ENCODE results near the gene TAP1. TPM values are rescaled to one million over a fixed set of nuclear protein-coding genes. Genes with fewer than 3 reads are reported as not detected.
"Not testable (repeated sequence)": the region's sequence is repeated elsewhere in the genome, so short reads cannot be mapped to it uniquely, and the experiment has no call there.

Gene TAP1
- total RNA-seq, 2 donors from 2014 or later: 328 to 373 TPM

GRCh38 chr6:32879691-32880090 lies 26.2 kb upstream of the TAP1 start:
- H3K9me3 Mint-ChIP-seq: no peaks in the 10 kb centered on the region
- H3K4me1 Mint-ChIP-seq (ENCODE audit: low read depth): peaks cover 13% of the 10 kb centered on the region
- DNase-seq (no peak), ATAC-seq (replicated peaks in 1 of 2) (no peak)
- H3K4me3 Mint-ChIP-seq: no peak overlapping the region
- no peaks in the 10 kb centered on the region for H3K27me3 Mint-ChIP-seq (ENCODE audit: low read depth)
- no peaks in the 10 kb centered on the region for H3K36me3 Mint-ChIP-seq (ENCODE audit: insufficient read depth in 2 of 2)
- H3K27ac Mint-ChIP-seq: no peak overlapping the region

- Mint-ChIP-seq H3K36me3 (ENCODE audit: insufficient read depth in 2 of 2) (peaks cover 0 to under 1% of the 10 kb centered on the region in 2 donors), H3K4me3 (no peak overlapping the region), H3K4me1 (ENCODE audit: low read depth) (peaks cover 5% of the 10 kb centered on the region), H3K9me3 (no peaks in the 10 kb centered on the region), H3K27ac (no peak overlapping the region), H3K27me3 (ENCODE audit: low read depth) (no peaks in the 10 kb centered on the region)
- DNase-seq (no peak), ATAC-seq (replicated peaks in 1 of 2) (no peak)
Observed at GRCh38 chr6:32876603-32877002, 23.1 kb upstream of the TAP1 start.

GRCh38 chr6:32873947-32874346 lies 20.4 kb upstream of the TAP1 start:
- not testable (repeated sequence) for ATAC-seq (replicated peaks in 1 of 2); H3K4me3 Mint-ChIP-seq; H3K9me3 Mint-ChIP-seq; H3K27ac Mint-ChIP-seq; H3K36me3 Mint-ChIP-seq (ENCODE audit: insufficient read depth in 2 of 2); H3K4me1 Mint-ChIP-seq (ENCODE audit: low read depth); DNase-seq; H3K27me3 Mint-ChIP-seq (ENCODE audit: low read depth)

GRCh38 chr6:32868257-32868788 lies 14.8 kb upstream of the TAP1 start:
- H3K4me3 Mint-ChIP-seq: no peak overlapping the region
- no peaks in the 10 kb centered on the region for H3K9me3 Mint-ChIP-seq
- no peaks in the 10 kb centered on the region for H3K27me3 Mint-ChIP-seq (ENCODE audit: low read depth)
- peaks cover 0 to 1% of the 10 kb centered on the region in 2 donors for H3K36me3 Mint-ChIP-seq (ENCODE audit: insufficient read depth in 2 of 2)
- peak; percentile 82 to 86 for DNase-seq
- peaks cover 37% of the 10 kb centered on the region for H3K4me1 Mint-ChIP-seq (ENCODE audit: low read depth)
- H3K27ac Mint-ChIP-seq: no peak overlapping the region
- peak; percentile 77 to 80 for ATAC-seq (replicated peaks in 1 of 2)

- DNase-seq: no peak
- peak overlapping the region in 1 of 2 donors; percentile 68 for H3K4me3 Mint-ChIP-seq
- peaks cover 0 to 1% of the 10 kb centered on the region in 2 donors for H3K36me3 Mint-ChIP-seq (ENCODE audit: insufficient read depth in 2 of 2)
- peaks cover 37% of the 10 kb centered on the region for H3K4me1 Mint-ChIP-seq (ENCODE audit: low read depth)
- no peaks in the 10 kb centered on the region for H3K27me3 Mint-ChIP-seq (ENCODE audit: low read depth)
- H3K9me3 Mint-ChIP-seq: no peaks in the 10 kb centered on the region
- ATAC-seq (replicated peaks in 1 of 2): peak; percentile 31 to 49
- H3K27ac Mint-ChIP-seq: peak overlapping the region; percentile 84
Observed at GRCh38 chr6:32867554-32868256, 14.2 kb upstream of the TAP1 start.

- Mint-ChIP-seq H3K27ac (peak overlapping the region; percentile 84), H3K4me1 (ENCODE audit: low read depth) (peaks cover 37% of the 10 kb centered on the region), H3K9me3 (no peaks in the 10 kb centered on the region), H3K36me3 (ENCODE audit: insufficient read depth in 2 of 2) (peaks cover 0 to 1% of the 10 kb centered on the region in 2 donors), H3K4me3 (peak overlapping the region; percentile 53 to 68), H3K27me3 (ENCODE audit: low read depth) (no peaks in the 10 kb centered on the region)
- ATAC-seq (replicated peaks in 1 of 2) (peak; percentile 57 to 61), DNase-seq (no peak)
Observed at GRCh38 chr6:32867022-32867477, 13.5 kb upstream of the TAP1 start.

GRCh38 chr6:32865724-32866443 lies 12.4 kb upstream of the TAP1 start:
- ATAC-seq (replicated peaks in 1 of 2): peak in 1 of 2 donors; percentile 30
- Mint-ChIP-seq H3K9me3 (no peaks in the 10 kb centered on the region), H3K4me1 (ENCODE audit: low read depth) (peaks cover 43% of the 10 kb centered on the region), H3K27ac (peak overlapping the region; percentile 84), H3K4me3 (no peak overlapping the region), H3K27me3 (ENCODE audit: low read depth) (no peaks in the 10 kb centered on the region), H3K36me3 (ENCODE audit: insufficient read depth in 2 of 2) (peaks cover 0 to 4% of the 10 kb centered on the region in 2 donors)
- no peak for DNase-seq

- H3K36me3 Mint-ChIP-seq (ENCODE audit: insufficient read depth in 2 of 2): peaks cover 3 to 23% of the 10 kb centered on the region in 2 donors
- no peak for ATAC-seq (replicated peaks in 1 of 2)
- H3K4me1 Mint-ChIP-seq (ENCODE audit: low read depth): peaks cover 64% of the 10 kb centered on the region
Observed at GRCh38 chr6:32862725-32863124, 9.2 kb upstream of the TAP1 start.

GRCh38 chr6:32860674-32861073 lies 7.2 kb upstream of the TAP1 start:
- Mint-ChIP-seq H3K36me3 (ENCODE audit: insufficient read depth in 2 of 2) (peaks cover 13 to 41% of the 10 kb centered on the region in 2 donors), H3K27me3 (ENCODE audit: low read depth) (no peaks in the 10 kb centered on the region), H3K27ac (peak overlapping the region; percentile 18), H3K4me1 (ENCODE audit: low read depth) (peaks cover 64% of the 10 kb centered on the region), H3K9me3 (no peaks in the 10 kb centered on the region), H3K4me3 (no peak overlapping the region)
- DNase-seq (no peak), ATAC-seq (replicated peaks in 1 of 2) (no peak)

More at GRCh38 chr6:32862725-32863124, 9.2 kb upstream of the TAP1 start:
- Mint-ChIP-seq H3K4me3 (no peak overlapping the region), H3K9me3 (no peaks in the 10 kb centered on the region), H3K27ac (no peak overlapping the region), H3K27me3 (ENCODE audit: low read depth) (no peaks in the 10 kb centered on the region)
- no peak for DNase-seq

- ATAC-seq (replicated peaks in 1 of 2): no peak
Observed at GRCh38 chr6:32858194-32858593, 4.7 kb upstream of the TAP1 start.

GRCh38 chr6:32857156-32857891 lies 3.8 kb upstream of the TAP1 start:
- peaks cover 66% of the 10 kb centered on the region for H3K4me1 Mint-ChIP-seq (ENCODE audit: low read depth)
- peak overlapping the region; percentile 72 for H3K27ac Mint-ChIP-seq
- H3K36me3 Mint-ChIP-seq (ENCODE audit: insufficient read depth in 2 of 2): peaks cover 31 to 63% of the 10 kb centered on the region in 2 donors
- H3K9me3 Mint-ChIP-seq: no peaks in the 10 kb centered on the region
- ATAC-seq (replicated peaks in 1 of 2) (no peak), DNase-seq (no peak)
- peak overlapping the region; percentile 43 to 94 for H3K4me3 Mint-ChIP-seq
- no peaks in the 10 kb centered on the region for H3K27me3 Mint-ChIP-seq (ENCODE audit: low read depth)

More at GRCh38 chr6:32858194-32858593, 4.7 kb upstream of the TAP1 start:
- no peak for DNase-seq
- Mint-ChIP-seq H3K36me3 (ENCODE audit: insufficient read depth in 2 of 2) (peaks cover 25 to 56% of the 10 kb centered on the region in 2 donors), H3K4me3 (peak overlapping the region in 1 of 2 donors; percentile 94), H3K9me3 (no peaks in the 10 kb centered on the region), H3K27ac (no peak overlapping the region), H3K4me1 (ENCODE audit: low read depth) (peaks cover 66% of the 10 kb centered on the region), H3K27me3 (ENCODE audit: low read depth) (no peaks in the 10 kb centered on the region)

GRCh38 chr6:32855467-32856174 lies 2.1 kb upstream of the TAP1 start:
- DNase-seq (no peak), ATAC-seq (replicated peaks in 1 of 2) (no peak)
- Mint-ChIP-seq H3K9me3 (no peaks in the 10 kb centered on the region), H3K27ac (peak overlapping the region; percentile 99), H3K4me1 (ENCODE audit: low read depth) (peaks cover 72% of the 10 kb centered on the region), H3K27me3 (ENCODE audit: low read depth) (no peaks in the 10 kb centered on the region), H3K4me3 (peak overlapping the region; percentile 94 to 100), H3K36me3 (ENCODE audit: insufficient read depth in 2 of 2) (peaks cover 44 to 74% of the 10 kb centered on the region in 2 donors)

Measured in activated T-cell treated with anti-CD3 and anti-CD28 coated beads, Interleukin-2, amount 50 U/mL, for 72 hours (primary cell).